ENCODE measurements around the gene ALOX15B. TPM values are rescaled to one million over a fixed set of nuclear protein-coding genes. Genes with fewer than 3 reads are reported as not detected.

ALOX15B gene
- 80.2 TPM for total RNA-seq
- long read RNA-seq, transcript ALOX15B-201 (13 exons, 2,605 nt): minor isoform, 8 of 103 reads
- long read RNA-seq, transcript ALOX15B-202 (14 exons, 2,739 nt): major isoform, 32 of 103 reads
- long read RNA-seq, partial matches to known transcripts: 42 of 103 reads
- long read RNA-seq, other reads (novel, unspliced or antisense): 21 of 103 reads

- Histone ChIP-seq H3K4me1 (peaks cover 14% of the 10 kb centered on the region), H3K27me3 (peaks cover 13% of the 10 kb centered on the region), H3K4me3 (peak within 1 kb of the TSS; percentile 55), H3K9me3 (no peaks in the 10 kb centered on the region), H3K27ac (peak within 1 kb of the TSS; percentile 83), H3K36me3 (no peaks in the 10 kb centered on the region)
- DNase-seq (peak; percentile 92), ATAC-seq (peak; percentile 79)
- intact Hi-C loops (cut with DNase I): no loop called here
- TF ChIP-seq CTCF (IDR thresholded peaks at IDR 0.05): no peak
Measured at GRCh38 chr17:8038954-8039610, at the start of gene ALOX15B. ALOX15B (plus strand) TSS chr17:8039059; CDS start chr17:8039156, 97 bp downstream.

GRCh38 chr17:7989781-7990655 lies 48.8 kb upstream of the ALOX15B start:
- DNase-seq (peak; percentile 93), ATAC-seq (peak; percentile 95)
- Histone ChIP-seq H3K36me3 (no peaks in the 10 kb centered on the region), H3K27me3 (peaks cover 10% of the 10 kb centered on the region), H3K4me1 (peaks cover 6% of the 10 kb centered on the region), H3K4me3 (peak overlapping the region; percentile 59), H3K27ac (peak overlapping the region; percentile 78), H3K9me3 (no peaks in the 10 kb centered on the region)
- TF ChIP-seq CTCF (IDR thresholded peaks at IDR 0.05): peak; percentile 95
- intact Hi-C loops (cut with DNase I): loop anchor here (5.0 kb wide), 2 partner anchors 78 to 128 kb away; no protein-coding TSS in a partner anchor

GRCh38 chr17:7992516-7992915 lies 46.3 kb upstream of the ALOX15B start:
- ATAC-seq (peak; percentile 55), DNase-seq (no peak)
- no peak overlapping the region for H3K4me3 ChIP-seq
- no peak for TF ChIP-seq CTCF (IDR thresholded peaks at IDR 0.05)
- no peak overlapping the region for H3K27ac ChIP-seq
- peaks cover 28% of the 10 kb centered on the region for H3K27me3 ChIP-seq
- intact Hi-C loops (cut with DNase I): loop anchor here (5.0 kb wide), 2 partner anchors 80 to 130 kb away; no protein-coding TSS in a partner anchor
- peaks cover 6% of the 10 kb centered on the region for H3K4me1 ChIP-seq
- H3K36me3 ChIP-seq: no peaks in the 10 kb centered on the region
- H3K9me3 ChIP-seq: no peaks in the 10 kb centered on the region

GRCh38 chr17:7992924-7993323 lies 45.9 kb upstream of the ALOX15B start:
- DNase-seq (no peak), ATAC-seq (no peak)
- intact Hi-C loops (cut with DNase I): loop anchor here (5.0 kb wide), 2 partner anchors 81 to 131 kb away; no protein-coding TSS in a partner anchor
- Histone ChIP-seq H3K9me3 (no peaks in the 10 kb centered on the region), H3K4me3 (no peak overlapping the region), H3K36me3 (no peaks in the 10 kb centered on the region), H3K27ac (no peak overlapping the region), H3K27me3 (peaks cover 28% of the 10 kb centered on the region), H3K4me1 (peaks cover 6% of the 10 kb centered on the region)
- no peak for TF ChIP-seq CTCF (IDR thresholded peaks at IDR 0.05)

GRCh38 chr17:7993972-7994589 lies 44.8 kb upstream of the ALOX15B start:
- Histone ChIP-seq H3K27ac (no peak overlapping the region), H3K4me1 (peaks cover 6% of the 10 kb centered on the region), H3K9me3 (no peaks in the 10 kb centered on the region), H3K27me3 (peaks cover 40% of the 10 kb centered on the region), H3K4me3 (no peak overlapping the region), H3K36me3 (no peaks in the 10 kb centered on the region)
- intact Hi-C loops (cut with DNase I): loop anchor here (5.0 kb wide), 2 partner anchors 82 to 132 kb away; no protein-coding TSS in a partner anchor
- DNase-seq (no peak), ATAC-seq (no peak)
- TF ChIP-seq CTCF (IDR thresholded peaks at IDR 0.05): no peak
